Cardiac muscle cell (in vitro differentiated cells and primary cell): ENCODE results near the gene RAB11FIP3. TPM values are rescaled to one million over a fixed set of nuclear protein-coding genes. Genes with fewer than 3 reads are reported as not detected.

Experiments
- DNase-seq, 2 donors: peaks; one replicate each; pipeline versions ENCODE4 v3.0.0 to v3.0.0-alpha.2; 2010 to 2017; ENCODE audit warnings: low read depth in 1 of 2, low spot score in 1 of 2
- H3K27ac ChIP-seq: fragments of 200-600 bp; sonication (generic); 2 replicates; pipeline ENCODE4 v1.5.1; 2016
- H3K27me3 ChIP-seq: fragments of 200-600 bp; sonication (generic); 2 replicates; pipeline ENCODE4 v1.6.0; 2016; ENCODE audit warnings: control low read depth
- H3K36me3 ChIP-seq: fragments of 200-600 bp; sonication (generic); 2 replicates; pipeline ENCODE4 v1.5.1; 2016; ENCODE audit warnings: control low read depth
- H3K4me1 ChIP-seq: fragments of 200-600 bp; sonication (generic); 2 replicates; pipeline ENCODE4 v1.8.1; 2017; ENCODE audit warnings: low read depth, mild to moderate bottlenecking, mixed run types
- H3K4me3 ChIP-seq: fragments of 200-600 bp; sonication (generic); 2 replicates; pipeline ENCODE4 v1.5.1; 2016; ENCODE audit warnings: mild to moderate bottlenecking
- H3K9me3 ChIP-seq: fragments of 200-600 bp; sonication (generic); 2 replicates; pipeline ENCODE4 v1.5.1; 2017; ENCODE audit warnings: low read depth, mild to moderate bottlenecking, control low read depth
- CTCF ChIP-seq: IDR thresholded peaks from 2 replicates; pipeline ENCODE4 v1.5.1; 2012; ENCODE audit warnings: low read depth, mild to moderate bottlenecking, low read length
- polyA plus RNA-seq: library from polyadenylated mRNA; unstranded; fragments of >200 nt; fragmentation: Nextera tagmentation; extraction: Ambion mirVana; gene quantifications from 2 replicates; pipeline ENCODE4 v1.2.1, GENCODE V29; 2016
- total RNA-seq: library from RNA; depleted of rRNA; stranded (reverse); fragments of >200 nt; gene quantifications from 2 replicates; pipeline ENCODE4 v1.2.3, GENCODE V29; 2016

Gene RAB11FIP3
- total and polyA plus RNA-seq, 2 experiments from 2014 or later: 55.3 to 77.1 TPM

GRCh38 chr16:524274-525040 is 99.0 kb downstream of the RAB11FIP3 start:
- no peak for TF ChIP-seq CTCF
- Histone ChIP-seq H3K27me3 (no peaks in the 10 kb centered on the region), H3K27ac (peak overlapping the region; percentile 49), H3K9me3 (no peaks in the 10 kb centered on the region), H3K4me3 (no peak overlapping the region), H3K36me3 (peaks cover 6% of the 10 kb centered on the region), H3K4me1 (peaks cover 23% of the 10 kb centered on the region)
- no peak for DNase-seq

- no peak for DNase-seq
- H3K4me1 ChIP-seq: peaks cover 23% of the 10 kb centered on the region
- H3K9me3 ChIP-seq: no peaks in the 10 kb centered on the region
- no peak overlapping the region for H3K4me3 ChIP-seq
- no peaks in the 10 kb centered on the region for H3K27me3 ChIP-seq
- no peak for TF ChIP-seq CTCF
- H3K27ac ChIP-seq: peak overlapping the region; percentile 98
- peaks cover 6% of the 10 kb centered on the region for H3K36me3 ChIP-seq
Observed at GRCh38 chr16:525123-525519, 99.7 kb downstream of the RAB11FIP3 start.

GRCh38 chr16:525520-526180 is 100.2 kb downstream of the RAB11FIP3 start:
- H3K4me3 ChIP-seq: no peak overlapping the region
- H3K27ac ChIP-seq: peak overlapping the region; percentile 98

GRCh38 chr16:526181-527014 is 100.9 kb downstream of the RAB11FIP3 start:
- Histone ChIP-seq H3K4me3 (peak overlapping the region; percentile 75), H3K27me3 (no peaks in the 10 kb centered on the region), H3K27ac (peak overlapping the region; percentile 98), H3K9me3 (no peaks in the 10 kb centered on the region), H3K36me3 (no peaks in the 10 kb centered on the region), H3K4me1 (peaks cover 23% of the 10 kb centered on the region)
- TF ChIP-seq CTCF: no peak
- peak; percentile 66 to 92 for DNase-seq

More at GRCh38 chr16:525520-526180, 100.2 kb downstream of the RAB11FIP3 start:
- H3K36me3 ChIP-seq: peaks cover 2% of the 10 kb centered on the region
- no peaks in the 10 kb centered on the region for H3K9me3 ChIP-seq
- no peak for TF ChIP-seq CTCF
- H3K4me1 ChIP-seq: peaks cover 23% of the 10 kb centered on the region
- no peaks in the 10 kb centered on the region for H3K27me3 ChIP-seq
- DNase-seq: peak in 1 of 2 donors; percentile 68

GRCh38 chr16:527015-527903 is 101.8 kb downstream of the RAB11FIP3 start, which contains the start of gene CAPN15:
Gene CAPN15 (plus strand): TSS chr16:527712. CDS start chr16:546839, 19,127 bp downstream.
- TF ChIP-seq CTCF: no peak
- DNase-seq: peak; percentile 92 to 94
- Histone ChIP-seq H3K36me3 (no peaks in the 10 kb centered on the region), H3K27me3 (no peaks in the 10 kb centered on the region), H3K4me3 (peak within 1 kb of the TSS; percentile 75), H3K9me3 (no peaks in the 10 kb centered on the region), H3K27ac (peak within 1 kb of the TSS; percentile 98), H3K4me1 (peaks cover 23% of the 10 kb centered on the region)
